GM18858 (cell line): ENCODE data around the gene AADACL4.
"Not testable (repeated sequence)": the region's sequence is repeated elsewhere in the genome, so short reads cannot be mapped to it uniquely, and the experiment has no call there.

Source experiments
- ATAC-seq: cut with Tn5 transposase; IDR thresholded peaks from one replicate; pipeline ENCODE4 v1.9.1; 2021; ENCODE audit not compliant: unreplicated experiment

AADACL4 gene

DNA sequence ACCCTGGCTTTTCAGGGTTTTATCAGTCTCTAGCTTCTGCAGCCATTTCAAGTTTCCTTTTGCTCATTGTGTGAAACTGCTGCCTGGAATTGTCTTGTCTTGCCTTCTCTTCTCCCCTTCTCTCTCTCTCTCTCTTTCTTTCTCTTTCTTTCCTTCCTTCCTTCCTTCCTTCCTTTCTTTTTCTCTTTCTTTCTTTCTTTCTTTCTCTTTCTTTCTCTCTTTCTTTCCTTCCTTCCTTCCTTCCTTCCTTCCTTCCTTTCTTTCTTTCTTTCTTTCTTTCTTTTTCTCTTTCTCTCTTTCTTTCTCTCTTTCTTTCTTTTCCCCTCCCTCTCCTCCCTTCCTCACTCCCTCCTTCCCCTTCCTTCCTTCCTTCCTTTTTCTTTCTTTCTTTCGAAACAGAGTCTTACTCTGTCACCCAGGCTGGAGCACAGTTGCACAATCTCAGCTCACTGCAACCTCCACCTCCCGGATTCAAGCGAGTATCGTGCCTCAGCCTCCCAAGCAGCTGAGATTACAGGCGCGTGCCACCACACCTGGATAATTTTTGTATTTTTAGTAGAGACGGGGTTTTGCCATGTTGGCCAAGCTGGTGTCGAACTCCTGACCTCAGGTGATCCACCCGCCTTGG lies 14.1 kb downstream of the AADACL4 start:
- not testable (repeated sequence) for ATAC-seq

DNA sequence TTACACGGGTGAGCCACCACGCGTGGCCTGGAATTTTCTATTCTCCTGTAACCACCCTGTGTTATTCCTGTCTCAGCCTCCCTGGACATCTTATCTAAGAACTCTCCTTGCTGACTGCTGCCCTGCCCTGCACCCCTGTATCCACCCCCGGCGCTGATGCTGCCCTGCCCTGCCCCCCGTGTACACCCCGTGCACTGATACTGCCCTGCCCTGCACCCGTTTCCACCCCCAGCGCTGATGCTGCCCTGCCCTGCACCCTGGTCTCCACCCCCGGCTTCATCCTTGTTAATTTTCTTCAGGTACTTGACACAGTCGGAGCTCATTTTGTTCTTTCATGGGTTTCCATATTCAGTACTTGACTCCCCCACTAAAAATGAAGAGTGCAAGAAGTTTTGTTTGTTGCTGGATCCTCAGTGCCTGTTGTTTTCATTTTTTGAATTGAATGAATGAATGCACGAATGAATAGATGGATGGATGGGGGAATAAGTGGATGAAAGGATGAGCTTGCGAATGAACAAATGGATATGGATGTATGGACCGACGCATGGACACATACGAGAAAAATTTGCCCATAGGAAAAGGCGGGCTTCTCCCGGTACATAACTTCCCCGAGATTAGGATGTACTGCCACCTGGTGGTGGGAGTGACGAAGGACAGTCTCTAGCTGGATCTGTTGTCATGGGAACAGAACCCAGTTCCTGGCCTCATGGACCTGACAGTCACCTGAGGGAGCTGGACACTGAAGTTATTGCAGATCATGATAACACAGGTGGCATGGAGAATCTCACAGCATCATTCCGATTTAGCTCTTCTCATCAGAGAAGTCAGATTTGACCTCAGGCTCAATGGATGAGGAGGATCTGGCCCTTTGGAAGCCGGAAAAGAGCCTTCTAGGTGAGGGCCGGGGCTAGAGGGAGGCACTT lies 14.9 kb downstream of the AADACL4 start:
- no peak for ATAC-seq

DNA sequence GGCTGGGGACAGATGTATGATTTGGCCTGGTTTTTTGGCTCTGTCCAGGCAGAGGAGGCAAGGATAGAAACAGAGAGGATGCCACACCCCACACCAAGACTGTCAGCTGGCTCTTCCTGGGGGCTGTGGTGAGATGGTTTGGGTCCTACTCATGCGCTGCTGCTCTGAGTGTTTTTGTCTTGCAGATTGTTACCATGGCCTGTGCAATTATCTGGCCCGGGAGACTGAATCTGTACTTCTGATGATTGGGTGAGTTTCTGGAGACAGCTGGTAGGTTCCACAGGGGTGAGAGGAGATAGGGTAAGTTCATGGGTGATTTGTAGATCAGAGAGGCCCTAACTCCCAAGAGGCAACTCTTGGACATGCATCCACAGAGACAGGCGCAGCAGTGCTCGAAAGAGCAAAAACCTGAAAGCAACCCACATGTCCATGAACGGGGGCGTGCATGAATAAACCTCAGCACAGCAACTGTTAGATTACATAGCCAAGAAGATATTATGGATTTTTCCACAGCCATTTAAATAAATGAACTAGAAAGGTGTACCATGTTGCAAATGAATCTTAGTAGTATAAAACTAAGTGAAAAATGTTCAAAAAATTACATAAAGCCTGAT lies 17.8 kb downstream of the AADACL4 start:
- ATAC-seq: no peak

DNA sequence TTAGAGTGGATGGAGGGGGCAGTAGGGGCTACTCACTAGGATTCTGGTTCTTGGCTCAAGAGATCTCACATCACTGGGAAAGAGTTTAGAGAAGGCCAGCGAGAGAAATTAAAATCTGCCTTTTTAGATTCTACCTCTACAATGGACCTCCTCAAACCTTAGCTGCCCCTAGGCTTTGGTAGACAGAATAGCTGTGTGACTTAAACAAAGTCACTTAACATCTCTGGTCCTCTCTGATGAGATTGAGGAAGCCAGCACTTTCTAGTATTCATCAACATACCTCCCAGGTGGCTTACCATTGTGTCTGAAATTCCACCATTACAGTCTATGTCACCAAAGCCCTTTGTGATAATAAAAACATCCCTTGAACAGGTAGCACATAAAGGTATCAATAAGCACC lies 18.7 kb downstream of the AADACL4 start:
- no peak for ATAC-seq

DNA sequence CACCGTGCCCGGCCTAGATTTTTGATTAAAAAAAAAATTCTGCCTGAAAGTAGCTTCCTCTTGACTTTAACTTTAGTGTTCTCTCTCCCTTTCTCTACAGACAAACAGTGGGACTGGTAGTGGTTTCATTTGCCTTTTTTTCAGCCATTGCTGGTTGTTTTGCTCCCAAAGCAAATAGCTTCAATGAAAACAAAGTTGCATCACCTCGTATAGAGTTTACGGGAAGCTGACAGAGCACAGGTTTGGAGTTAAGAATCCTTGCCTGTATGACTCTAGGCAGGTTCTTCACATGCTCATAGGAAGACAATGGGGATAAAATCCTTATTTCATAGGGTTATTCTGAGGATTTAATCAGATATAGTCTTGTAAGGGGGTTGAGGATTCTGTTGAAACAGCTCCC lies 21.6 kb downstream of the AADACL4 start:
- no peak for ATAC-seq

DNA sequence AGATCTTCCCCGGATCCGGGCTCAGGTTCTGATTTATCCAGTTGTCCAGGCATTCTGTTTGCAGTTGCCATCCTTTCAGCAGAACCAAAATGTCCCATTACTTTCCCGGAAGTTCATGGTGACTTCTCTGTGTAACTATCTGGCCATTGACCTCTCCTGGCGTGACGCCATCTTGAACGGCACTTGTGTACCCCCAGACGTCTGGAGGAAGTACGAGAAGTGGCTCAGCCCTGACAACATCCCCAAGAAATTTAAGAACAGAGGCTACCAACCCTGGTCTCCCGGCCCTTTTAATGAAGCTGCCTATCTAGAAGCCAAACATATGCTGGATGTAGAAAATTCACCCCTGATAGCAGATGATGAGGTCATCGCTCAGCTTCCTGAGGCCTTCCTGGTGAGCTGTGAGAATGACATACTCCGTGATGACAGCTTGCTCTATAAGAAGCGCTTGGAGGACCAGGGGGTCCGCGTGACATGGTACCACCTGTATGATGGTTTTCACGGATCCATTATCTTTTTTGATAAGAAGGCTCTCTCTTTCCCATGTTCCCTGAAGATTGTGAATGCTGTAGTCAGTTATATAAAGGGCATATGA lies 22.4 kb downstream of the AADACL4 start:
- ATAC-seq: no peak

DNA sequence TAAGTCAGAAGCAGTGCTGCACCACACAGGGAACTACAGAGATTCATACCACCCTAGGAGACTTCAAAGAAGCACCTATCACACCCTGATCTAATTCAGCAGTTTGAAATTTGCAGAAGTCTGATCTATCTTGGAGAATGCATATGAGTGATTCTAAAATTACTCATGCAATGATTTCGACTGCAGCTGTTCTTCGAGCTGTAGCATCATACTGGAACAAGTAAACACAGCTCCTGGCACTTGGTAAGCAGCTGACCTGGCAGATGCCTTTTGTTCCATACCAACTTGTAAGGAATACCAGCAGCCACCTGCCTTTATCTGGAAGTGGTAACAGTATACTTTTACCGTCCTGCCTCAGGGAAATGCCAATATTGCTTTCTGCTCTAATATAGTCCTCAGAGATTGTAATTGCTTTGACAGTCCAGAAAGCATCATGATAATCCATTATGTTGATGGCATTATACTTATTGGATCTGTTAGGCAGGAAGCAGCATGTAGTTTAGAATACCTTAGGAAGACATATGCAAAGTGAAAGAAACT lies 25.7 kb downstream of the AADACL4 start:
- no peak for ATAC-seq

DNA sequence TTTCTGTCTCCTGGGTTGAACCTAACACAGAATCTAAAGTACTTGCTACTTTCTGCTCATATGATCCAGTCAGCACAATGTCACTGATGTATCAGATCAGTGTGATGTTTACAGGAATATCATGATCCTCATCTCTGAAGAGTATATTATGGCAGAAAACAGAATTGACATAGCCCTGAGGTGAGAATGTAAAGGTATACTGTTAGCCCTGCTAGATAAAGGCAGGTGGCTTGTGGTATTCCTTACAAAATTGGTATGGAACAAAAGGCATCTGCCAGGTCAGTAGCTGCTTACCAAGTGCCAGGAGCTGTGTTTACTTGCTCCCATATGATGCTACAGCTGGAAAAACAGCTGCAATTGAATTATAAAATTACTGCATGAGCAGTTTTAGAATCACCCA lies 30.5 kb downstream of the AADACL4 start:
- no peak for ATAC-seq

DNA sequence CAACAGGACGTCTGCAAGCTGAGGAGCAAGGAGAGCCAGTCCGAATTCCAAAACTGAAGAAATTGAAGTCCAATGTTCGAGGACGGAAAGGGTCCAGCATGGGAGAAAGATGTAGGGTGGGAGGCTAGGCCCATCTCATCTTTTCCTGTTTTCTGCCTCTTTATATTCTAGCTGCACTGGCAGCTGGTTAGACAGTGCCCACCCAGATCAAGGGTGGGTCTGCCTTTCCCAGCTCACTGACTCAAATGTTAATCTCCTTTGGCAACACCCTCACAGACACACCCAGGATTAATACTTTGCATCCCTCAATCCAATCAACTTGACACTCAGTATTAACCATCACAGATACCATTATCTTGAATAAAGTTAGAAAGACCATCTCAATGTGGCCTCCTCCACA lies 32.2 kb downstream of the AADACL4 start:
- not testable (repeated sequence) for ATAC-seq

DNA sequence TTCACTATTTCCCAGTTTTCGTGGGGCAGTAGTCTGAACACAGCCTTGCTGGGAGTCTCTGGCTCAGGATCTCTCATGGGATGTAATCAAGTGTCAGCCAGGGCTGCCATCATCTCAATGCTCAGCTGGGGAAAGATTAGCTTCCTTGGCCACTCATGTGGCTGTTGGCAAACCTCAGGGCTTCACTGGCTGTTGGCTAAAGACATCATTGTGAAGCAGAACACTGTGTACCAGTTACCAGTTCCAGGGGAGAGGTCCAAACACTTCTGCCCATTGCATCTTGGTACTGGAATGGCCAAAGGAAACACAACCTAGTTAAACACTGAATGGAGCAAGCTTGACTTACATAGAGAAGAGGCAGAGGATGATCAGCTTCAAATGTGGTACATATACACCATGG lies 33.7 kb downstream of the AADACL4 start:
- no peak for ATAC-seq

DNA sequence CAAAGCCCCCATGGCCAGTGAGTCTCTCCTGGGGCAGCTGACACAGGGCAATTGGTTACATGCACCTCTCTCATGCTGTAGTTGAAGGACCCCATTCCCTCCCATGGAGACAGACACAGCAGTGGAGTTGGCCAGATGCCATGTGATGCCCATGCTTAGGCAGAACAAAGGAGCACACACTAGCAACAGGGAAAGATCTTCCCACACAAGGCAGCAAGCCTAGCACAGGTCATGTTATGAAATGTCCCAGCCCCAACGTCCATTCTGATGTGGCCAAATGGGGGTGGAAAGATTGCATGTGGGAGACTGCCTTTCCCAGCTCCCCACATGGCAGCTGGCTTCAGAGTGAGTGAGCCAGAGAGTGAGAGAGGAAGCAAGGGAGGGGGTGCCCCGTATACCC lies 34.5 kb downstream of the AADACL4 start:
- ATAC-seq: no peak

DNA sequence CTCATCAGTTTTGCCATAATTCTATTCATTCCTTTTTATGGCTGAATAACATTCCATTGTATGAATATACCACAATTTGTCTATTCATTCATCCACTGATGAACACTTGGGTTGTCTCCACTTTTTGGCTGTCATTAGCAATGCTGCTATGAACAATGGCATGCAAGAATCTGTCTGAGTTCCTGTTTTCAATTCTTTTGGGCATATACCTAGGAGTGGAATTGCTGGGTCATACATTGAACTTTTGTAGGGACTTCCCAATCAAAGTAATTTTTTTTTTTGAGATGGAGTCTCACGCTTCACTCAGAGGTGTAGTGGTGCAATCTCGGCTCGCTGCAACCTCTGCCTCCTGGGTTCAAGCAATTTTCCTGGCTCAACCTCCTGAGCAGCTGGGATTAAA lies 34.9 kb downstream of the AADACL4 start:
- ATAC-seq: no peak

DNA sequence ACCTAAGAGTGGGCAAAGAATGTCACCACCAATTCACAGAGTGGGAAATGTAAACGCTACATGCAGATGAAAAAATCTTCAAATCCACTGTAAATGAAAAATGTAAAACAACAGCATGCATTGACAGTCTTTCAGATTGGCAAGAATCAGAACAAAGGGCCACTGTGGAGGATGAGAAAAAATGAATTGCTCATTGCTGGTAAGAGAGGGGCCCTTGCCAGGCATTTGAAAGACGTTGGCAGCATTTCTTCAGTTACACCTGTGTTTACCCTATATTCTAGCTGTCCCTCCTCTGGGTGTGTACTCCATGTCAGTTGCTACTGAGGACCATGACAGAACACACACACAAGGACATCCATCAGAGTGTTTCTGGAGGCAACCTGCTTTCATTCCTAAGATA lies 46.3 kb downstream of the AADACL4 start:
- ATAC-seq: no peak

DNA sequence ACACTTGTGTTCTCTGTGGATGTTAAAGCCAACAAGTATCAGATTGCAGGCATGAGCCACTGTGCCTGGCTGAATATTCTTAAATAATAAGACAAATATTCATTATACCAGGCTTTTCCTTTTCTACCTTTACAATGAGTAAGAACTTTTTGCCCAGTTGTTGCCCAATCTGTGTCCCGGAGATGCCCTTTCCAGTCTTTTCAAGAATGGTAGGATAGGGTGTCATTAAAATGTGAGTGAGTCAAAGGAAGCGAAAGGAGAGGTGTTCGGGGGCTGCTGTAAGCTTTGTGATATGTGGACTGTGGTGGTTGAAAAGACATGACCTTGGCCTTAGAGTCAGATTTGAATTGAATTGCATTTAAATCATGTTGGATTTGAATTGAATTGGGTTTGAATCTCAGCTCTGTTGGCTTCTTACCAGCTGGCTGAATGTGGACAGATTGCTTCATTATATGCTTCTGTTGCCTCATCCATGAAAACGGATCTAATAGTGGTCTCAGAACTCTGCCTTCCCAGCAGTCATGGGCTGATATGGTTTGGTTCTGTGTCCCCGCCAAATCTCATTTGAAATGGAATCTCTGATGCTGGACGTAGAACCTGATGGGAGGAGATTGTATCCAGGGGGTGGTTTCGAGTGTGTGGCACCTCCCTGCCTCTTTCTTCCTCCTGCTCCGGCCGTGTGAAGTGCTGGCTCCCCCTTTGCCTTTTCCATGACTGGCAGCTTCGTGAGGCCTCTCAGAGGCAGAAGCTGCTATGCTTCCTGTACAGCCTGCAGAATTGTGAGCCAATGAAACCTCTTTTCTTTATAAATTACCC lies 49.3 kb downstream of the AADACL4 start:
- no peak for ATAC-seq

DNA sequence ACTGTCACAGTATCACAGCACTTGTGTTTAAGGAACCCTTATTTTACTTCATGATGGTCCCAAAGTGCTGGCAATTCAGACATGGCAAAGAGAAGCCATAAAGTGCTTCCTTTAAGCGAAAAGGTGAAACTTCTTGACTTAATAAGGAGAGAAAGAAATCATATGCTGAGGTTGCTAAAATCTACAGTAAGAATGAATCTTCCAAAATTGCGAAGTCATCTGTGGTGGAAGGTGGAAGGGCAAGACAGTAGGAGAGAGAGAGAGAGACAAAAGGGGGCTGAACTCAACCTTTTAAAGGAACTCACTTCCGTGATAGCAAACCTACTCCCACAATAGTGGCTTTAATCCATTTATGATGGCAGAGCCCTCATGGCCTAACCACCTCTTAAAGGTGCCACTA lies 52.8 kb downstream of the AADACL4 start:
- no peak for ATAC-seq

DNA sequence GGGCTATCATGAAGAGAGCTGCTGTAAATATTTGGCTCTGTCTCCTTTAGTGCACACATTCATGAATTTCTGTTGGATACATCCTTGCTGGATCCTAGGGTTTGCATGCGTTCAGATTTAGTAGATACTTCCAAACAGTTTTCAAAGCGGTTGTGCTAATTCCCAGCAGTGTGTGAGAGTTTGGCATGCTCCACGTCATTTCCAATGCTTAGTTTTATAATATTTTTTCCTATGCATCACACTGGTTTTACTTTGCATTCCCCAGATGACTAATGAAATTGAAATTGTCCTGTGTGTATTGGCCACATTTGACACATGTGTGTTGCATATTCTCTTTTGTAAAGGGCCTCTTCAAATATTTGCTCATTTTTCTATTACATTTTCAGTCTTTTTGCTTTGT lies 53.5 kb downstream of the AADACL4 start:
- ATAC-seq: no peak

DNA sequence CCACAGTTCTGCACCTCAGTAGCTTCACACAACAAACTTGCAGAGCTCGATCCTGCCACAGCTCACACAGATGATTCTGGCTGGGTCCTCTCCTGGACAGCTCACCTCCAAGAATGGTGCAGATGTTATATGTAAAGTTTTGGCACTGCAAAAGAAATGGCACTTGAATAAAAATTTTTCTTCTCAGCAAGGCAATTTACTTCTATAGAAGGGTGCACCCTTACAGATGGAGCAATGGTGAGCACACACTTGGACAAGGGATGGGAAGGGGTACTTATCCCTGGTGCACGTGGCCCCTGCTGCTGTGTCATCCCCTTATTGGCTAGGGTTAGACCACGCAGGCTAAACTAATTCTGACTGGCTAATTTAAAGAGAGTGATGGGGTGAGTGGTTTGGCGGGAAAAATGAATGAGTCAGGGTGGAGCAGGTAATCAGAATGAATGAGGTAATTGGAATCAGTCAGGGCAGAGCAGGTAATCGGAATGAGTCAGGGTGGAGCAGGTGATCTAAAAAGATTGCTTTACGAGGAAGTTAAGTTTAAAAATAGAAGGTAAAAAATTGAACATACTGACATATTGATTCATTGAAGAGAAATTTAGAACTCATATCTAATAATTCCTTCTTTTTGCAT lies 60.1 kb downstream of the AADACL4 start:
- ATAC-seq: no peak

DNA sequence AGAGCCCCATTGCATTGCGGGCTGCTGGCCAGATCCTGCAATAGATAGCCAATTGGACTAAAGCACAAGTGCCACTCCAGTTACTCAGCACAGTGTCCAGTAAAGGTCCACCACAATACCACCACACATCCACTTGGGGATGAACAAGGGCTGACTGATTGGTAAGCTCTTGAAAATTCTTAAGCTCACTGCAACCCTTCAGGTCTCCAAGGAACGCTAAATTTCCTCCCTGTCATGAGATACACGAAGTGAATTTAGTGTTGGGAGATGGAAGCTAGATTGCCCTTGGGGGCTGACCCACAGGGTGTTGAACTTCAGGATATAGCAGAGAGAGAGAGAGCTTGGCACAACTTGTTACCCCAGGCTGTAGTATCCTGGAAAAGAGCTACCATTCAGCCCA lies 62.2 kb downstream of the AADACL4 start:
- ATAC-seq: no peak

DNA sequence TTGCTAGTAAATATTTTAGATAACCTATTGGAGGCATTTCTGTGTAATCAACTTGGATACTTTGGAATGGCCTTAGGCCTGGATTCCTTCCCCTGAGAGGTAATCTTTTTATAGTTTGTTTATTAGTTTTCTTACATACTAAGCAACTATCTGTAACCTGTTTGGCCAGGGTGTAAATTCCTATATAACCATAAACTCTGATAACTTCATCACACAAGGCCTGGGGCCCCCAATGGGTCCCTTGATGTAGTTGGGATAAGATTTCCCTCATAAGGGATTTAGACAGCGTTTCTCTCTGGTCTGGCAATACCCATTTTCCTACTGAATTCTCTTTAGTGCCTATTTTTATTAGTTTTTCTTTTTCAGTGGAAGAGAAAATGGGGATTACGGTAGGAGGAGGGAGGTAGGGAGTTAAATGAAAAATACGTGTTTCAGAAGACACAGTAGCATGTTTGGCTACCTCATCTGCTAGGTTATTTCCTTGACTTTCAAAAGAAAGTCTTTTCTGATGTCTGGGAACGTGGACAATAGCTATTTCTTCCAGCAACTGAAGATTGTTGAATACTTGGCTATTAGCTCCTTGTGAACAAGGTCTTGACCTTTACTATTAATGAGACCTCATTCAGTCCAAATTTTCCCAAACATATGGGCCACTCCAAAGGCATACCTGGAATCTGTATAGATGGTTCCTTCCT lies 64.7 kb downstream of the AADACL4 start:
- ATAC-seq: no peak

DNA sequence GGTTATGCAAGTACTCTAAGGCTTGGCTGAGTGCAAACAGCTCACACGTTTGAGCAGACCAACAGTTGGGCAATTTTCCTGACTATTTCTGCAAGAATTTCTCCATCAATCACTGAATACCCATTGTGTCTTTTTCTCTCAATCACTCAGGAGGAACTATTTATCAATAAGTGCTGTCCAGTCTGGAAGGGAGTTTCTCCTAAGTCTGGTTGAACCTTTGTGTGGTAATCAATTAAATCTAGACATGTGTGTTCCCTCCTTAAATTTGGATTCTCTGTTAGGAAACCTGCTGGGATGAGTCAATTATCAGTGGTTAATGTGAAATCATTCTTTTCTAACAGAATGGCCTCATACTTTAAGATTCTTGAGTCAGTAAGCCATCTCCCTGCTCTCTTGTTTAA lies 65.2 kb downstream of the AADACL4 start:
- no peak for ATAC-seq
